Small intestine (tissue), 7 donors: ENCODE data around the gene RXFP1. TPM values are rescaled to one million over a fixed set of nuclear protein-coding genes. Genes with fewer than 3 reads are reported as not detected.
"Not testable (repeated sequence)": the region's sequence is repeated elsewhere in the genome, so short reads cannot be mapped to it uniquely, and the experiment has no call there.

Experiments used
- DNase-seq, 2 donors: peaks; one replicate each; pipeline versions ENCODE4 v3.0.0 to v3.0.0-alpha.2; 2013
- FAIRE-seq: peaks from 2 replicates; lab custom pipeline; 2012; peaks lifted over from hg19 to GRCh38; lab: Jason Lieb, UNC
- H3K27ac ChIP-seq, 3 donors: one replicate each; pipeline ENCODE4 v1.5.1; 2013; ENCODE audit warnings: low read length in 2 of 3, mild to moderate bottlenecking in 2 of 3, control low read depth in 1 of 3, inconsistent platforms in 1 of 3, low read depth in 1 of 3, moderate library complexity in 1 of 3
- H3K27me3 ChIP-seq, 3 donors: one replicate each; pipeline ENCODE4 v1.6.1; 2013; ENCODE audit warnings: low read length in 3 of 3, inconsistent platforms in 1 of 3; ENCODE audit not compliant: control insufficient read depth in 3 of 3, insufficient read depth in 3 of 3
- H3K36me3 ChIP-seq, 3 donors: one replicate each; pipeline ENCODE4 v1.6.1; 2013; ENCODE audit warnings: low read length in 3 of 3, inconsistent platforms in 1 of 3, low read depth in 1 of 3, mild to moderate bottlenecking in 1 of 3, moderate library complexity in 1 of 3; ENCODE audit not compliant: control insufficient read depth in 3 of 3, insufficient read depth in 2 of 3
- H3K4me1 ChIP-seq, 3 donors: one replicate each; pipeline ENCODE4 v1.6.1; 2013; ENCODE audit warnings: low read length in 2 of 3, inconsistent platforms in 1 of 3, low read depth in 1 of 3, mild to moderate bottlenecking in 1 of 3, moderate library complexity in 1 of 3; ENCODE audit not compliant: control insufficient read depth in 3 of 3, insufficient read depth in 2 of 3
- H3K4me3 ChIP-seq, 3 donors: one replicate each; pipeline ENCODE4 v1.5.1; 2013; ENCODE audit warnings: low read length in 3 of 3, control low read depth in 1 of 3, inconsistent platforms in 1 of 3, low read depth in 1 of 3, mild to moderate bottlenecking in 1 of 3, moderate library complexity in 1 of 3
- H3K9me3 ChIP-seq, 2 donors: one replicate each; pipeline ENCODE4 v1.6.1; 2013; ENCODE audit warnings: low read depth in 1 of 2, low read length in 1 of 2; ENCODE audit not compliant: control insufficient read depth in 2 of 2, insufficient read depth in 1 of 2
- WGBS, 3 donors: extraction: QIAGEN DNeasy Blood & Tissue Kit; methylation state at CpG; one replicate each; pipeline ENCODE4 v1.1.7; 2013; 5-methylcytosine and 5-hydroxymethylcytosine counted together
- polyA plus RNA-seq, 4 donors: library from polyadenylated mRNA; stranded (reverse) in 3 of 4; unstranded in 1 of 4; fragments of 200-250 nt in 3 of 4; fragments of 120-200 nt in 1 of 4; gene quantifications; one replicate each; pipeline versions ENCODE4 v1.2.1 to v1.2.3, GENCODE V29; 2013
- donor health status: healthy with polysubstance abuse.
- donor health status: control.
- donor health status: control.
- donor health status: Bipolar disorder and iron deficiency.
- donor health status: healthy.

The RXFP1 gene
- polyA plus RNA-seq, 4 donors: 0.16 to 0.53 TPM; not detected in 2

GRCh38 chr4:158663255-158663654 is 141.6 kb downstream of the RXFP1 start:
- FAIRE-seq, H3K4me3 ChIP-seq: not testable (repeated sequence)
- WGBS, 3 donors: 55 to 68% (median 58%) methylated on average over 4 of the region's 4 CpGs

DNA sequence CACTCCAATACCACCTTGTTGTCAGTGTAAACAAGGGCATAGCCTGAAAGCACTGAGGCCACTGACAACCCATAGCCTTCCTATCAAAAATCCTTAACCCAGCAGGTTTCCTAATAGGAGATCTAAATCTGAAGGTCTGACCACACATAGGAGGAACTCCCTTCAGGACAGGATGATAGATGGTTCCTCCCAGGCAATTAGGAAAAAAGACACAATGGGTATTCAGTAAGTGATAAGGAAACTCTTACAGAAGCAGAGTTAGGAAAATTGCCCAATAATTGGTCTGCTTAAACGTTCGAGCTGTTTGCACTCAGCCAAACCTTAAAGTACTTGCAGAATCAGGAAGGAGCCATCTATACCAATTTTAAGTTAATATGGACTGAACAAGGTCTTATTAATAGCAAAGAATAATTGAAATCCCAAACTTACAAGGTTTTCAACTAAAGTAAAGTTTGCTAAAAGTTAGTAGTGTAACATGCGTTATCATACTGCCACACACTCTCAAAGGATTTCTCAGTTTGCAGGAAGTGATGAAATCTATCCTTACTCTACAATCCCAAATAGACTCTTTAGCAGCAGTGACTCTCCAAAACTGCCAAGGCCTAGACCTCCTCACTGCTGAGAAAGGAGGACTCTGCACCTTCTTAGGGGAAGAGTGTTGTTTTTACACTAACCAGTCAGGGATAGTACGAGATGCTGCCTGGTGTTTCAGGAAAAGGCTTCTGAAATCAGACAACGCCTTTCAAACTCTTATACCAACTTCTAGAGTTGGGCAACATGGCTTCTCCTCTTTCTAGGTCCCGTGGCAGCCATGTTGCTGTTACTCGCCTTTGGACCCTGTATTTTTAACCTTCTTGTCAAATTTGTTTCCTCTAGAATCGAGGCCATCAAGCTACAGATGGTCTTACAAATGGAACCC is 142.3 kb downstream of the RXFP1 start:
- not testable (repeated sequence) for H3K27me3 ChIP-seq, H3K4me1 ChIP-seq, FAIRE-seq, DNase-seq, H3K9me3 ChIP-seq, H3K27ac ChIP-seq, H3K4me3 ChIP-seq, H3K36me3 ChIP-seq
- WGBS, 3 donors: 77 to 82% (median 80%) methylated on average over 8 of the region's 8 CpGs

More at GRCh38 chr4:158663255-158663654, 141.6 kb downstream of the RXFP1 start:
- not testable (repeated sequence) for H3K4me1 ChIP-seq, H3K27me3 ChIP-seq, H3K9me3 ChIP-seq, H3K27ac ChIP-seq, H3K36me3 ChIP-seq, DNase-seq

DNA sequence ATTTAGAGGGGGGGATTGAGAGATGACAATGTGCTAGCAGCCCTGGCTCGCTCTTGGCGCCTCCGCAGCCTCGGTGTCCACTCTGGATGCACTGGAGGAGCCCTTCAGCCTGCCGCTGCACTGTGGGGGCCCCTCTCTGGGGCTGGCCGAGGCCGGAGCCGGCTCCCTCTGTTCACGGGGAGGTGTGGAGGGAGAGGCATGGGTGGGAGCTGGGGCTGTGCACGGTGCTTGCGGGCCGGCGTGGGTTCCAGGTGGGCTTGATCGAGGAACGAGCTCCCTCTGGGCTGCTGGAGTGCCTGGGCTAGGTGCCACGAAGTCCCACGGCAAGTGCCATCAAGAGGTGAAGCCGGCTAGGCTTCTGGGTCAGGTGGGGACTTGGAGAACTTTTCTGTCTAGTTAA is 143.1 kb downstream of the RXFP1 start:
- no peak for DNase-seq
- no peaks in the 10 kb centered on the region for H3K4me1 ChIP-seq
- no peaks in the 10 kb centered on the region for H3K9me3 ChIP-seq
- no peaks in the 10 kb centered on the region for H3K27me3 ChIP-seq
- H3K36me3 ChIP-seq: peaks cover 0 to 3% (median 0%) of the 10 kb centered on the region in 3 donors
- 98 to 99% (median 99%) methylated on average over 18 of the region's 18 CpGs for WGBS, 3 donors
- H3K4me3 ChIP-seq: no peak overlapping the region
- H3K27ac ChIP-seq: no peak overlapping the region
- no peak for FAIRE-seq

DNA sequence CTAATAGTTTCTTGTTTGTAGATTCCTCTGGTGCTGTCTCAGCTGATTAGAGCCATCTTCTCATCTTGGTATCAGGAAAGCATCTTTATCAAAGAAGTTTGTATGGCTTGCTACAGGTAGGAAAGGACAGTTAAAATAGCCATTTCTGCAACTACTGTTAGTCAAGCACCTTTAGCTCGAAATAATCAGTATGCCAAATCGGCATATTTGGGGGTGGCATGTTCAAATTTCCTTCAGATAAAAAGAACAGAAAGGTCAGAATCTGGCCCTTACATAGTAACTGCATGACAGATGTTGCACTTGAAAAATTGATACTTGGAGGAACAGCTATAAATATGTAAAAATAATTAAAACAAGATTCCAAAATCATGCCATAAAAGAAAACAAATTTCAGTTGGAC is 145.2 kb downstream of the RXFP1 start:
- H3K27me3 ChIP-seq: no peaks in the 10 kb centered on the region
- no peak for DNase-seq
- WGBS, 3 donors: 97 to 99% (median 98%) methylated on average over 2 of the region's 2 CpGs
- peaks cover 0 to 3% (median 0%) of the 10 kb centered on the region in 3 donors for H3K36me3 ChIP-seq
- H3K9me3 ChIP-seq: no peaks in the 10 kb centered on the region
- peaks cover 0 to 4% (median 3%) of the 10 kb centered on the region in 3 donors for H3K4me1 ChIP-seq
- no peak for FAIRE-seq
- no peak overlapping the region for H3K27ac ChIP-seq
- no peak overlapping the region for H3K4me3 ChIP-seq

DNA sequence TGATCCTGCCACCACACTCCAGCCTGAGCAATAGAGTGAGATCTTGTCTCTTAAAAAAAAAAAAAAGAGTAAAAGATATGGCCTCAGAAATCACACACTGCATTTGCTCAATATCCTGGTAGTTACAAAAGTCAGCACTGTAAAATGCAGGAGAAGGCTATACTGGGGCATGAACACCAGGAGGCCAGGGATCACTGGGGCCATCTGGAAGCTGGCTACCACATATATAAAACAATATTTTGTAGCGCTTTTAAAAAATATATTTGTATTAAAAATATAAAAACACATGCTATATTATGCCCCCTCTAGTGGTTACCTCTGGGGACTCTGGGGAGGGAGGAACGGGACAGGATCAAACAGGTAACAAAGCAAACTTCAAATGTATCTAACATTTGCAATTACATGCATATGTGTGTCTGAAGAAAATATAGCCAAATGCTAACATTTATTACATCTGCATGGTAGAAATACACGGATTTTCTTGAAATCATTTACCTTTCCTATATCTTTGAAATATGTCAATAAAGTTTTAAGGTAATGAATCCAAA is 146.0 kb downstream of the RXFP1 start:
- Histone ChIP-seq H3K27ac (no peak overlapping the region), H3K27me3 (no peaks in the 10 kb centered on the region), H3K9me3 (no peaks in the 10 kb centered on the region), H3K4me1 (peaks cover 0 to 4% (median 4%) of the 10 kb centered on the region in 3 donors), H3K4me3 (no peak overlapping the region), H3K36me3 (peaks cover 0 to 3% (median 0%) of the 10 kb centered on the region in 3 donors)
- FAIRE-seq (no peak), DNase-seq (peak; percentile 36 to 43)
- 80 to 85% (median 83%) methylated on average over 3 of the region's 3 CpGs for WGBS, 3 donors

GRCh38 chr4:158669310-158669709 is 147.6 kb downstream of the RXFP1 start:
- no peak for DNase-seq
- H3K4me3 ChIP-seq: no peak overlapping the region
- peaks cover 0 to 3% (median 0%) of the 10 kb centered on the region in 3 donors for H3K36me3 ChIP-seq
- peaks cover 2 to 9% (median 4%) of the 10 kb centered on the region in 3 donors for H3K4me1 ChIP-seq
- WGBS, 3 donors: 79 to 83% (median 81%) methylated on average over 7 of the region's 7 CpGs
- no peaks in the 10 kb centered on the region for H3K27me3 ChIP-seq
- no peaks in the 10 kb centered on the region for H3K9me3 ChIP-seq
- no peak for FAIRE-seq
- no peak overlapping the region for H3K27ac ChIP-seq

DNA sequence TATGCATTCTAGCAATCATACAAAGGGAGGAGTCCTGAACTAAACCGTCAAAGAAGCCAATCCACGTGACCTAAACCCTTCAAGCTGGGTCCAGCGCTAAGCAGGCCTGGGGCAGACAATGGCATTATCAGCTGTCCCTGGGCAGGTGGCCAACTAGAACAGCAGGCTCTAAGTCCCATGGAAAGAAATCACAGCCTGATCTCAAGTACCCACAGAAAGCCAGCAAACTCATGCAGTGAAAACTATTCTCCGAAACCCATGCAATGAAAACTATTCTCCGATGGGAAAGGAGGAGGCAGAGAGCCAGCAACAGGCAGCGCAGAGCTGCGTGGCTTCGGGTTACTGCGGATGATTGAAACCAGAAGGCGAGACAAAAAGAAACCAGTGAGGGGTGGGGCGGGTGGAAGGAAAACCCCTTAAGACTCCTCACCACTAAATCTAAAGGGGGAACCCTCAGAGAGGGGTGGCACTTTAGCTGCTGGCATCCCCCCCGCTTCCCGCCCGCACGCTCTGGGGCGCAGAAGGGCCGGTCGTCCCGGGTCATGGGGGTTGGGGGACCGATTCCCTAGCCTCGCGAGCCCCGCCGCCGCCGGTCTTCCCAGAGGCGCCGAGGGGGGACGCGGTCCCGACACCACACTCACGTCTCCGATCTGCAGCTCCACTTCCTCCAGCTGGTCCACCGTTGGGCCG is 149.4 kb downstream of the RXFP1 start:
- peak; percentile 80 to 81 for DNase-seq
- WGBS, 3 donors: 0% methylated on average over 32 to 35 of the region's 35 CpGs

GRCh38 chr4:158671665-158671914 is 149.9 kb downstream of the RXFP1 start, which contains the start of gene C4orf46:
Gene C4orf46 (minus strand): TSS chr4:158671887. CDS start chr4:158671801, 86 bp downstream.
- peaks cover 2 to 9% (median 4%) of the 10 kb centered on the region in 3 donors for H3K4me1 ChIP-seq
- no peak for DNase-seq
- H3K27me3 ChIP-seq: no peaks in the 10 kb centered on the region
- WGBS, 3 donors: 0 to 1% (median 0%) methylated on average over 14 to 20 of the region's 20 CpGs
- FAIRE-seq: no peak
- peak within 1 kb of the TSS; percentile 94 to 99 (median 99) for H3K27ac ChIP-seq
- H3K36me3 ChIP-seq: no peaks in the 10 kb centered on the region
- peak within 1 kb of the TSS; percentile 60 to 89 (median 84) for H3K4me3 ChIP-seq
- no peaks in the 10 kb centered on the region for H3K9me3 ChIP-seq

More for the DNA sequence above, 149.4 kb downstream of the RXFP1 start:
- Histone ChIP-seq H3K9me3 (no peaks in the 10 kb centered on the region), H3K36me3 (no peaks in the 10 kb centered on the region), H3K27me3 (no peaks in the 10 kb centered on the region), H3K27ac (peak overlapping the region; percentile 59 to 99 (median 99)), H3K4me3 (peak overlapping the region; percentile 60 to 89 (median 84)), H3K4me1 (peaks cover 2 to 9% (median 4%) of the 10 kb centered on the region in 3 donors)
- FAIRE-seq: no peak
